ENCODE measurements around the gene NDC80. TPM values are rescaled to one million over a fixed set of nuclear protein-coding genes. Genes with fewer than 3 reads are reported as not detected.
"Not testable (repeated sequence)": the region's sequence is repeated elsewhere in the genome, so short reads cannot be mapped to it uniquely, and the experiment has no call there.

NDC80 gene
- total RNA-seq, 4 donors from 2014 or later = 1.1 to 2.7 (median 2.5) TPM

DNA sequence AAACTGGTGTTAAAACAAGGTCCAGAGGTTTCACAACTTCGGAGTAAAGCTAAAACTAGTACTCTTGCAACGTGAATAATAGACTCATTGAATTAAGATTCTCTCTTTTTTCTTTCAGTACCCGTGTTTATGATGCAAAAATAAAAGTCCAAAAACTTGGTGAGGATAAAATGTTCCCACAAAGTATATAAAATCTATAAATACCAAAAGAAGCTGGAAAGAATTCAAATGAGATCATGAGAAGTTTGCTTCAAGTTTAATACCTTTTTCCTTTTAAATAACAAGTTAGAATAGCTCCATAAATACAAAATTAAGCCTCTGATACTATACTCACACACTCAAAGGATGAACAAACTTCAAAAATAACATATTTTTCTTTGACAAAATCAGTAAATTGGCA is 34.1 kb upstream of the NDC80 start:
- H3K27me3 ChIP-seq = no peaks in the 10 kb centered on the region
- no peak for DNase-seq (ENCODE audit: low spot score in 2 of 2)
- TF ChIP-seq, protein P1, sequence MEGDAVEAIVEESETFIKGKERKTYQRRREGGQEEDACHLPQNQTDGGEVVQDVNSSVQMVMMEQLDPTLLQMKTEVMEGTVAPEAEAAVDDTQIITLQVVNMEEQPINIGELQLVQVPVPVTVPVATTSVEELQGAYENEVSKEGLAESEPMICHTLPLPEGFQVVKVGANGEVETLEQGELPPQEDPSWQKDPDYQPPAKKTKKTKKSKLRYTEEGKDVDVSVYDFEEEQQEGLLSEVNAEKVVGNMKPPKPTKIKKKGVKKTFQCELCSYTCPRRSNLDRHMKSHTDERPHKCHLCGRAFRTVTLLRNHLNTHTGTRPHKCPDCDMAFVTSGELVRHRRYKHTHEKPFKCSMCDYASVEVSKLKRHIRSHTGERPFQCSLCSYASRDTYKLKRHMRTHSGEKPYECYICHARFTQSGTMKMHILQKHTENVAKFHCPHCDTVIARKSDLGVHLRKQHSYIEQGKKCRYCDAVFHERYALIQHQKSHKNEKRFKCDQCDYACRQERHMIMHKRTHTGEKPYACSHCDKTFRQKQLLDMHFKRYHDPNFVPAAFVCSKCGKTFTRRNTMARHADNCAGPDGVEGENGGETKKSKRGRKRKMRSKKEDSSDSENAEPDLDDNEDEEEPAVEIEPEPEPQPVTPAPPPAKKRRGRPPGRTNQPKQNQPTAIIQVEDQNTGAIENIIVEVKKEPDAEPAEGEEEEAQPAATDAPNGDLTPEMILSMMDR (IDR thresholded peaks at IDR 0.05) = no peak
- TF ChIP-seq EP300 (IDR thresholded peaks at IDR 0.05) = no peak
- TF ChIP-seq POLR2AphosphoS5 (IDR thresholded peaks at IDR 0.05) = no peak
- TF ChIP-seq POLR2A (IDR thresholded peaks at IDR 0.05) = no peak
- no peaks in the 10 kb centered on the region for H3K4me1 ChIP-seq
- no peak overlapping the region for H3K4me3 ChIP-seq
- peaks cover 10% of the 10 kb centered on the region for H3K36me3 ChIP-seq
- no peaks in the 10 kb centered on the region for H3K9me3 ChIP-seq
- WGBS = 53% methylated on average over 3 of the region's 3 CpGs
- H3K27ac ChIP-seq = no peak overlapping the region

DNA sequence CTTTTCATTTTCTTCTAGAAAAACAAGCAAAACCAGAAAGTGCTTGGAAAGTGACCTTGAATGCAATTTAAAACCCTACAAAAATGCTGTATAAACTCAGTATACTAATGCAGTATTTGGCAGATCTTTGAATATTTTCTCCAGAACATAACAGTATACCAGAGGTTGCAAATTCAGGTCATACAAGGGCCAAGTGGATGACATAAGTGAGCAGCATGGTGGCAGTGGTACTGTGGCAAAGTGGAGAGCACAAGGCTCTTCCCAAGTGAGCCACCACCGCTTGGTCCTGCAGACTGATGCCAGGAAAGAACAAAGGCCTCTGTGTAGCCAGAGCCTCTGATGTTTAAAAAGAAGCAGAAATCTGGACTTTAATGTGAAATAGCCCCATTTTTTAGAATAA is 33.1 kb upstream of the NDC80 start:
- WGBS = 71% methylated on average over 1 of the region's 1 CpG
- Histone ChIP-seq H3K4me3 (no peak overlapping the region), H3K4me1 (no peaks in the 10 kb centered on the region), H3K36me3 (peaks cover 10% of the 10 kb centered on the region), H3K9me3 (no peaks in the 10 kb centered on the region), H3K27ac (no peak overlapping the region), H3K27me3 (no peaks in the 10 kb centered on the region)
- DNase-seq (ENCODE audit: low spot score in 2 of 2) = no peak
- TF ChIP-seq, protein P1 (IDR thresholded peaks at IDR 0.05) = no peak
- TF ChIP-seq POLR2A (IDR thresholded peaks at IDR 0.05) (no peak), EP300 (IDR thresholded peaks at IDR 0.05) (no peak), POLR2AphosphoS5 (IDR thresholded peaks at IDR 0.05) (no peak)

DNA sequence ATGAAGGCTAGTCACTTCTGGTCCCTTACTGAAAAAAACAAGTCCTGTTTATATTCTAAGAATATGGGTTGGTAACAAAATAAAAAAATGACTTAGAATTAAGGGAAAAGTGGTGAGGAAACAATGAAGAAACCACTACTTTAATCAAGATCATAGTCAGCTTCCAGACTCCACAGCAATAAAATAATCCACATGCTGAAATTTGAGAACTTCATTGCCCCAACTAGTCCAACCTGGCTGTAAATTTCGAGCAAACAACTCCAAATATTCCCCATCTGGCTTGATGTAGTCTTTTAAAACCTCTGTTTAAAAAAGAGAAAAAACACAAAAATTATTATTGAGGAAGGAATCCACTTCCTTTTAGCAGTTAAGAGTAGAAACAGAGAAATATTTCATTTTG is 32.5 kb upstream of the NDC80 start:
- no peaks in the 10 kb centered on the region for H3K27me3 ChIP-seq
- no peak for TF ChIP-seq EP300 (IDR thresholded peaks at IDR 0.05)
- TF ChIP-seq POLR2A (IDR thresholded peaks at IDR 0.05) = no peak
- TF ChIP-seq, protein P1 (IDR thresholded peaks at IDR 0.05) = no peak
- TF ChIP-seq POLR2AphosphoS5 (IDR thresholded peaks at IDR 0.05) = no peak
- H3K4me1 ChIP-seq = no peaks in the 10 kb centered on the region
- no peak overlapping the region for H3K27ac ChIP-seq
- no peak for DNase-seq (ENCODE audit: low spot score in 2 of 2)
- H3K36me3 ChIP-seq = peaks cover 10% of the 10 kb centered on the region
- H3K4me3 ChIP-seq = no peak overlapping the region
- WGBS = 32% methylated on average over 1 of the region's 1 CpG
- H3K9me3 ChIP-seq = no peaks in the 10 kb centered on the region

DNA sequence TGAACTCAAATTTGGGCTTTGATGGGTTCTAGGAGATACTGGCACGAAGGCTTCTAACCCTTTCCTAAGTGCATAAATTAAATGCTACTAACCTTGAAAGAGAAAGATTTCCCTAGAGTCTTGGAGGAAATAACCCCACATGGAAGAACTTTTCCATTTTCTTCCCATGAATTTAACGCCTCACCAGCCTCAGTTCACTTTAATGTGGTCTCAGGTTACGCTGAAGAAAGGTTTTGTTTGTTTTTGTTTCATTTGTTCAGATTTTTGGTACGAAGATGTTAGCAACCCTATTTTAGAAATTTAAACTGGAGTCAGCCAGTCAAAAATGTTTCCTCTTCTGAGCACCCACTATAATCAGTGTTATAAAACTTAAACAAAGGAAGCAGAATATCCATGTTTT is 30.8 kb upstream of the NDC80 start:
- peaks cover 10% of the 10 kb centered on the region for H3K36me3 ChIP-seq
- no peaks in the 10 kb centered on the region for H3K9me3 ChIP-seq
- no peaks in the 10 kb centered on the region for H3K4me1 ChIP-seq
- 87% methylated on average over 4 of the region's 4 CpGs for WGBS
- TF ChIP-seq POLR2A (IDR thresholded peaks at IDR 0.05) (no peak), EP300 (IDR thresholded peaks at IDR 0.05) (no peak)
- DNase-seq (ENCODE audit: low spot score in 2 of 2) = no peak
- H3K27me3 ChIP-seq = no peaks in the 10 kb centered on the region
- H3K27ac ChIP-seq = no peak overlapping the region
- no peak overlapping the region for H3K4me3 ChIP-seq

DNA sequence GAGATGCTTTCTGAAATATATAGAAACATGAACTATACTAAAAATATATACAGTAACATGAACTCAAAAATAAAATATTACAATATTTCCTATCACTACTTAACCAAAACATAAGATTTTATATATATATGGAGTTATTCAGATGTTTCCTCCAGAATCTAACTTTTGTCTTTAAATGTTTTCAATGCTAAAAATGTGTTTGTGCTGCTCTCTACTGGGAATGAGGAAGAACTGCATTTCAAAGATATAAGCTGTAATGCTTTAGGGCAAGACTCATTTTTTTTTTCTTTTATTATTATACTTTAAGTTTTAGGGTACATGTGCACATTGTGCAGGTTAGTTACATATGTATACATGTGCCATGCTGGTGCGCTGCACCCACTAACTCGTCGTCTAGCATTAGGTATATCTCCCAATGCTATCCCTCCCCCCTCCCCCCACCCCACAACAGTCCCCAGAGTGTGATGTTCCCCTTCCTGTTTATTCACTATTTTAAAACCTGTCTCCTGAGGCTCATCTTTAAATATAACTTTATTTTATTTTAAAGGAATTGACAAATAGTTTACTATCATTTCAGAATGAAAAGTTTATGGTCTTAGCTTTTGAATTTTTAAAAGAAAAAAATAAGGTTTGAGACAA is 29.3 kb upstream of the NDC80 start:
- not testable (repeated sequence) for H3K27ac ChIP-seq; H3K27me3 ChIP-seq; DNase-seq (ENCODE audit: low spot score in 2 of 2); H3K4me1 ChIP-seq; H3K4me3 ChIP-seq; H3K9me3 ChIP-seq
- TF ChIP-seq, protein P1 (IDR thresholded peaks at IDR 0.05) = peak in 1 of 2 donors; percentile 46
- peaks cover 13% of the 10 kb centered on the region for H3K36me3 ChIP-seq
- WGBS = 35% methylated on average over 3 of the region's 3 CpGs

DNA sequence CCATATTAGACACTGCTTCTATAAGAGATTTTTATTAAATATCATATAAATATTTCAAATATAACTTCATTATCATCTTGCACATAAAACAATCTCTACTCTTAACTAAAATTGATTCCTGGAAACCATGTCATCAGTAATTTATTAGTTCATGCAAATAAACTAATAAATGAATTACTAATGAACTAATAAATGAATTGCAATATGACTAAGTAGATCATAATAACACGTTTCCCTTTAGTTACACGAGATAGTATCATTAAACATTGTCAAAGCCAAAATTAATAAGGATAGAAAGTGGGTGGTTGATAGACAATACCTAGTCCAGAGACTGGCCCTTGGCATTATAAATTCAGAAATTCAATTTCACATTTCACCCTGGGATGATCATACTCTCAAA is 26.2 kb upstream of the NDC80 start:
- no peaks in the 10 kb centered on the region for H3K4me1 ChIP-seq
- TF ChIP-seq POLR2AphosphoS5 (IDR thresholded peaks at IDR 0.05) (no peak), EP300 (IDR thresholded peaks at IDR 0.05) (no peak), POLR2A (IDR thresholded peaks at IDR 0.05) (no peak)
- TF ChIP-seq, protein P1 (IDR thresholded peaks at IDR 0.05) = no peak
- WGBS = 65% methylated on average over 2 of the region's 2 CpGs
- H3K9me3 ChIP-seq = no peaks in the 10 kb centered on the region
- H3K27me3 ChIP-seq = no peaks in the 10 kb centered on the region
- no peak overlapping the region for H3K4me3 ChIP-seq
- DNase-seq (ENCODE audit: low spot score in 2 of 2) = no peak
- H3K27ac ChIP-seq = no peak overlapping the region
- peaks cover 9% of the 10 kb centered on the region for H3K36me3 ChIP-seq

Measured in suprapubic skin (tissue), 4 donors.